Activated T-helper 1 cell treated with anti-CD3 and anti-CD28 coated beads, Interleukin-2, amount 50 U/mL, for 16 hours (primary cell): Measurements from ENCODE around the gene SART1.

Experiments
- DNase-seq, 2 donors: peaks; one replicate each; pipeline ENCODE4 v3.0.0-alpha.2; 2020; ENCODE audit warnings: low read depth in 1 of 2, low spot score in 1 of 2

The SART1 gene

DNA sequence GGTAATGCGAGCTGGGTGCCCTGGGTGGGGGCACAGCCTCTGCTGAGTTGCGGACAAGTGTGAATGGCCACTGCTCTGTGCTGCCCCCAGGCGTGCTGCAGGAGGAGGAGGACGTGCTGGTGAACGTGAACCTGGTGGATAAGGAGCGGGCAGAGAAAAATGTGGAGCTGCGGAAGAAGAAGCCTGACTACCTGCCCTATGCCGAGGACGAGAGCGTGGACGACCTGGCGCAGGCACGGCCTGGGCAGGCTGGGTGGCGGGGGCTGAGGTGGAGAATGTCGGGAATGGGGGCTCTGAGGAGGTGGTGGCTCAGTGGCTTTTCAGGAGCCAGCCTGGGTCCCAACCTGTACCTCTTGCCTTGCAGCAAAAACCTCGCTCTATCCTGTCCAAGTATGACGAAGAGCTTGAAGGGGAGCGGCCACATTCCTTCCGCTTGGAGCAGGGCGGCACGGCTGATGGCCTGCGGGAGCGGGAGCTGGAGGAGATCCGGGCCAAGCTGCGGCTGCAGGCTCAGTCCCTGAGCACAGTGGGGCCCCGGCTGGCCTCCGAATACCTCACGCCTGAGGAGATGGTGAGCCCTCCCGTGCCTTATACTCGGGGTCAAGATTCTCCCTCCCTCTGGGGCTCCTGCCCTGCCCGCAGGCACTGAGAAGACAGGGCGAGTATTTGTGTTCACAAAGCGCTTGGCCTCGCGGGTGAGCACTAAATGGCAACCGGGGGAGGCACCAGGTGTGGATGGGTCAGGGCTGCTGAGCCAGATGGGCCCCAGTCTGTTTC, 4.6 kb downstream of the SART1 start:
- no peak for DNase-seq

DNA sequence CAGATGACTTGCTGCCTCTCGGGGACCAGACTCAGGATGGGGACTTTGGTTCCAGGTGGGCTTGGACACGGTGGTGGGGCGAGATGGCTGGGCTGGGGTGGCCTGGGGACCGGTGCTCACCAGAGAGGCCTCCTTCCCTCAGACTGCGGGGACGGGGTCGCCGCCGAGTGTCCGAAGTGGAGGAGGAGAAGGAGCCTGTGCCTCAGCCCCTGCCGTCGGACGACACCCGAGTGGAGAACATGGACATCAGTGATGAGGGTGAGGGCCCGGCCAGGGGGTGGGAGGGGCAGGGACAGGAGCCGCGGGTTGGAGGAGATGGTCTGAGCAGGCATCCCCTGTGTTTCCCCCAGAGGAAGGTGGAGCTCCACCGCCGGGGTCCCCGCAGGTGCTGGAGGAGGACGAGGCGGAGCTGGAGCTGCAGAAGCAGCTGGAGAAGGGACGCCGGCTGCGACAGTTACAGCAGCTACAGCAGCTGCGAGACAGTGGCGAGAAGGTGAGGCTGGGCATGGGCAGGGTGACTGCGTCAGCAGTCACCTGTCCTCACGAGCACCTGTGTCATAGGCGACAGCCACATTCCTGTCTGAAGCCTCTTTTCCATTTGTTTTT, 5.9 kb downstream of the SART1 start:
- DNase-seq = no peak

DNA sequence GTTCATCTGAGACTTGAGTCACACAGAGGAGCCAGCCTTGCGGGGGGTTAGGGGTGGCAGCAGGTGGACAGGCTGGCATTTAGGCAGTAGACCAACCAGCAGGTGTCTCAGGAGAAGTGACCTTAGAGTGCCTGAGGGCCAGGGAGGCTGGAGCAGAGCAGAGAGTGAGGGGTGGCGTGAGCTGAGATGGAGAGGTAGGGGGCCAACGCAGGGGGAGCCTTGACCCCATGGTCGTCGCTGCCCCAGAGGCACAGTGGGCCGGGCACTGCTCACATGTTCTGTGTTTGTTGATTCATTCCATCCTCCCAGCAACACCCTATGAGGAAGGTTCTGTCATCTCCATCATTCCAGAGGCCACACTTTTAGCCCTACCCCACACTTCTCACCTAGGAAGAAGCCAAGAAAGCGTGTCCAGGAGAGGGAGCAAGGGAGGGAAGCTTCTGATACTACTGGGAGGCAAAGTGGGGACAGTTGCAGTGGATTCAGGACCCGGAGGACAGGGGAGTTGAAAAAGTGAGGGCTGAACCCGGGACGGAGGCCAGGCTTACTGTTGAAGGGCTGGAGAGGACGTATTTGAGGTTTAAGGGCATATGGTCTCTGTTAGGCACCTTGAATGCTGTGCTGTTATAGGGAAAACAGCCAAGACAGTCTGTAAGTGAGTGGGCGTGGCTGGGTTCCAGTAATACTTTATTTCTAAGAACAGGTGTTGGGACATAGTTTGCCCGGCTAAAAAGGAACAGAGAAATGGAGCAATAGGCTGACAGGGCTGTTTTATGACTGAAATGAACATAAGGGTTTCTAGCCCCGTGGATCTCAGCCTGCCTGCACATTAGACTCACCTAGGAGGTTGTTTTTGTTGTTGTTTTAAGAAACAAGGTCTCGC, 7.3 kb downstream of the SART1 start:
- DNase-seq = no peak

DNA sequence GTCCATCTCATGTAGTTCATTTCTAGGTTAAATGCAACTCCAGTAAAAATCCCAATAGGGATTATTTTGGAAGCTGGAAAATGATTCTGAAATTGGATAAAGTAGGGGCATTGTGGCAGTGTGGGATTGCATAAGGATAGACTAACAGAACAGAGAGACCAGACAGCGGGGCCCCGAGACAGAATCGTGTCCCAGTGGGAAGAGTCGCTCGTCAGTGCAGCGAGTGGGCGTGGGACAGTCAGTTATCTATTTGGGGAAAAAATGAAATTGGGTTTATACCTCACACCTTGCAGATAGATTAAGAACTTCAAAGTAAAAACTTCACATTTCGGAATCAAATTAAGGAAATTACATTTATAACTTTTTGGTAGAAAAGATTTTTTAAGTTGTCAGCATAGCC, 10.6 kb downstream of the SART1 start:
- DNase-seq = no peak

DNA sequence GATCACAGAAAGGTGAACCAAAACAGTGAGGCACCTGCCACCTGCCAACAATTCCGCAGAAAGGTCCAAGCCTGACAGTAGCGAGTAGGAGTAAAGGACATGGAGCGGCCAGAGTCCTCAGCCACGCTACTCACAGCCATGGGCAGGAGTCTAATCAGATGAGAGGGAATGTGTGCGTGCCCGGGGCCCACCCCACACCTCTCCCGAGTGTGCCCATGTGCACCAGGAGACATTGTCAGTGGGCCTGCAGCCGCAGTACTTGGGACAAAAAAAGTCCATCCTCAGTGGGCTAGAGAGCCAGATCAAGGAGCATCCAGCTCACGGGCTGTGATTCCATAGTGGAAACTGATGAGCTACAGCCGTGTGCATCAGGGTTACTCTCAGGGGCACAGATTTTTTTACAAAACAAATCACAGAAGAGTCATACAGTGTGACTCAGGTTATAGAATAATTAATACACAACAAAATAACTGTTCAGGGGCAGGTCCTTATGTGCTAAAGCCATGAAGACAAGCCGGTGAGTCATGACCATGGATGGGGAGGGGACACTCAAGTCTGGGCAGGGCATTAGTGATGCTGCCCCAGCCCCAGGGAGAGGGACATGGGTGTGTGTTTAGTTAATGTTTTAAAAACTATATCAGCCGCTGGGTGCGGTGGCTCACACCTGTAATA, 12.0 kb downstream of the SART1 start:
- no peak for DNase-seq

DNA sequence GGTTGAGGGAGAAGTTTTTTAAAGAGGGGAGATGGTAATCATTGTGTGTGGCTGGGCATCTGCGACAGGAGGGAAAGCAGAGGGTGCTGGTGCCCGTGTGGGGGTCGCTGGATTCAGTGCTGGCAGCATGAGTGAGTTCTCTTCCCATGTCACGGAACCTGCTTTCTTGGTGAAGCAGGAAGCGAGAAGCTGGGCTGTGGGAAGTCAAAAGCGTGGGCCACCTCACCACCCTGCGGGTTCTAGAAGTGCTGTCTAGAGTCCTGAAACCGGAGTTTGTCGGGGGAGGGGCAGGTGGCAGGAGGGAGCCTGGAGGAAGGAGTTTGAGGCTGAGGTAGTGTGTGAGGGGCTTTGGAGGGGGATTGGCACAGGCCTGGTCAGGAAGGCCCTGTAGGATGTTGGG, 14.2 kb downstream of the SART1 start:
- DNase-seq = no peak

DNA sequence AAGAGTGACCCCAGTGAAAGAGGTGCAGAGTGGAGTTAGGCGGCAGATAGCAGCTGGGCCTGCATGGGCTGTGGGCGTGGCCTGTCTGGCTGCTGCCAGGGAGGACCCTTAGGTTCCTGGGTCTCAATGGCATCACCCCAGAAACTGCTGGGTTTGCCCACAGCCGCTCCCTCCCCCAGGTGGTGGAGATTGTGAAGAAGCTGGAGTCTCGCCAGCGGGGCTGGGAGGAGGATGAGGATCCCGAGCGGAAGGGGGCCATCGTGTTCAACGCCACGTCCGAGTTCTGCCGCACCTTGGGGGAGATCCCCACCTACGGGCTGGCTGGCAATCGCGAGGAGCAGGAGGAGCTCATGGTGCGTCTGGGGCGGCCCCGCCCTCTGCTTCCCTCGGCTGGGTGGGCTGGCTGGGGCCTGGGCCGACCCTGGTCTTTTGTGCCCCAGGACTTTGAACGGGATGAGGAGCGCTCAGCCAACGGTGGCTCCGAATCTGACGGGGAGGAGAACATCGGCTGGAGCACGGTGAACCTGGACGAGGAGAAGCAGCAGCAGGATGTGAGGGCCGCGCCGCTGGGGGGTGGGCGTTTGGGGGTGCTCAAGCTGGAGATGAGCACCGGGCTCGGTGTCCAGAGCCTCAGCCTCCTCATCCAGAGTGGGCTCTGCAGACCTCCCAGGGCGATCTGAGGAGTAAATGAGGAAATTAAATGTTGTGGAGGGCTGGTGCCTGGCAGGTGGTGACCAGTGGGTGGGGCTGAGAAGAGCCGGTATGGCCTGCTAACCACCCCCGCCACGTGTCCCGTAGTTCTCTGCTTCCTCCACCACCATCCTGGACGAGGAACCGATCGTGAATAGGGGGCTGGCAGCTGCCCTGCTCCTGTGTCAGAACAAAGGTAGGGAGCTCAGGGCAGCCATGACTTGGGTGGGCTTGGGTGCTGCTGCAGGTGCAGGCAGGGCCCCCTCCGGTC, 15.0 kb downstream of the SART1 start:
- DNase-seq = no peak

DNA sequence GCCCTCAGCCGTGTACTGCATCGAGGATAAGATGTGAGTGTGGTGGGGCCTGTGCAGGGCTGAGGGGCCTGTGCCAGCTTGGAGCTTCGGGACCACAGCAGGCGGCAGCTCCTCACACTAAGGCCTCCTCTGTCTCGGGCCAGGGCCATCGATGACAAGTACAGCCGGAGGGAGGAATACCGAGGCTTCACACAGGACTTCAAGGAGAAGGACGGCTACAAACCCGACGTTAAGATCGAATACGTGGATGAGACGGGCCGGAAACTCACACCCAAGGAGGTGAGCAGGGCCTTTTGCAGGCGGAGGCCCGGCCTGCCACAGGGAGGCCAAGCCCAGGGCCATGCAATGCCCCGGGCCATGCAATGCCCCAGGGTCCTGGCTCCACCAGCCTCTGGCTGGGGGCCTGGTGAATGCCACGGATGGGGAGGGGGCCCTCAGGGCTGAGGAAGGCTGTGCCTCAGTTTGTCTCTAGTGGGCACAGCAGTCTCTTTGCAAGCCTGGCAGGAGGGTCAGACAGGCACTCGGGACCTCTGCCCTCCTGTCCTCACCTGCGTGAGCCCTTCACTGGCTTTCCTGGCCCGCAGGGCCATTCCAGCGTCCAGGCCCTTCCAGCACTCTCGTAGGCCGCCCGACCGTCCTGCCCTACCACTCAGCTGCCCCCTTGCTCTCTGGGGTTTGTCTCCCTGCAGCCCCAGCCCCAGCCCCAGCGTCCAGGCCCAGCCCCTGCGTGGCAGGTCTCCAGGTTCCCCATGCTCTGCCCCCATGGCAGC, 16.3 kb downstream of the SART1 start:
- no peak for DNase-seq

DNA sequence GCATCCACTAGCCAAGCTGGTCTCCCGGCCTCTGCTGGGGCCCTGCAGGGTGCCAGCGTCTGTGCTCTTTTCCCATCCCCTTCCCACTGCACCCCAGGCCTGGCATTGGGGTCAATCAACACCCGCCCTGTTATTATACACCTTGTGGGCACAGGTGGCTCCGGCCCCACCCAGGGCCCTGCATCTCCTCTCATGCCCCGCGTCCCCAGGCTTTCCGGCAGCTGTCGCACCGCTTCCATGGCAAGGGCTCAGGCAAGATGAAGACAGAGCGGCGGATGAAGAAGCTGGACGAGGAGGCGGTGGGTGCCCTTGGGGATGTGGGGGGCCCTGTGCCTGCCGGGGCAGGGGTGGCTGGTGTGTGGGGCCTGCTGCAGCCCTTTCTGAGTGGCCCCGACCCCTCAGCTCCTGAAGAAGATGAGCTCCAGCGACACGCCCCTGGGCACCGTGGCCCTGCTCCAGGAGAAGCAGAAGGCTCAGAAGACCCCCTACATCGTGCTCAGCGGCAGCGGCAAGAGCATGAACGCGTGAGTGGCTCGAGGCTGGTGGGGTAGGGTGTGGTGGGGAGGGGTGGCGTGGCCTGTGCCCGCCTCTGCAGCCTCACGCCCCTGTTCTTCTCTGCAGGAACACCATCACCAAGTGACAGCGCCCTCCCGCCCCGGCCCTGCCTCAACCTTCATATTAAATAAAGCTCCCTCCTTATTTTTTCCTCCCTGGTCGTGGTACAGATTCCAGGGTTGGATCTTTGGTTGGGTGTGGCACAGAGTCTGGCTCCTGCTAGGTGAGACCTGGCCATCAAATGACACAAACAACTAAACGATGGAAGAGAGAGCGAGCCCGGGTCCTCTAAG, 17.1 kb downstream of the SART1 start:
- DNase-seq = no peak

DNA sequence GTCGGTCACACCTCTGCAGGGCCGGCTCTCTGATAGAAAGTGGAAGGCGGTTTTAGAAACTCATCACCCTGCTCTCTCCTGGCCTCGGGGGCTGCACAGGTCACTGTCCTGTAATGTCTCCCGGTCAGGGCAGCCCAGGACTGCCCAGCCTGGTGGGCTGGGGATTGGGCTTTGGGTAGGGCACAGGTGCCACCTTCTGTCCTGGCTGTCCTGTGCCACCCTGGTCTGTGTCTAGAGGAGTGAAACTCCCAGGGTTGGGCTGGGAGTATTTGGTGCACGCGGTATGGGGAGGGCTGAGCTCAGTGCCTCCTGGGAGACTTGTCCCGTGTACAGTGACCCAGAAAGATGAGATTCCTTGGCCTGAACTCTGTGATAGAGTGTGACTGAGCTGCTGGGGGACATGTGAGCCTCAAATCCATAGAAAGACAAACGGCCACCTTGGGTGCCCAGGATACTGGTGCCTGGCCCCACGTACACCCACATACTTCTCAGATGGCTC, 17.8 kb downstream of the SART1 start:
- DNase-seq = no peak

DNA sequence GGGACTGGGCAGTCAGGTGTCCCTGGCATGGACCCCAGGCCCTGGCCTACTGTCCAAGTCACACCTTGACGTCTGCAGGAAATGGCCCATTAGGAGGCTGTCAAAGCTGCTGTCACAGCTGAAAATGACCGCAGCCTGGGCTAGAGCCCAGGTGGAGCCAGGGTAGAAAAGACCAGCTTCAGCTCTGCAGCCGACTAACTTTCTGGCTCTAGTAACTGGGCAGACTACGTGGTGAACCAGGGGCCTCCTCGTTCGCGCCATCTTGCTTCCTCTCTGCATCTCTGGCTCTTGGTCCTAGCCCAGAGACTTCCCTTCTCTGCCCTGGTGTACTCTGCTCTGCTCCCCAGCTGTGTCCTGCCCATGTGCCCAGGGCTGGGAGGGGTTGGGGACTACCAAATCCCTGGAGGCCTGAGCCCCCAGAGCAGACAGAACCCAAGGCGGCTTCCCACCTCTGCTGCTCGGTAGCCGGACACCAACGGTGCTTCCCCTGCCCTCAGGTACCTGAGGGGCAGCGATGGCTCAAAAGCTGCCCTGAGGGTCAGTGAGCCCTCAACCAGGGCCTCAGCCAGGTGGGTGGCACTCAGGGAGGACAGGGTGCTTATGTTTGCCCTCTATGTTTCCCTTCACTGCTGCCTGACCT, 19.7 kb downstream of the SART1 start:
- no peak for DNase-seq

DNA sequence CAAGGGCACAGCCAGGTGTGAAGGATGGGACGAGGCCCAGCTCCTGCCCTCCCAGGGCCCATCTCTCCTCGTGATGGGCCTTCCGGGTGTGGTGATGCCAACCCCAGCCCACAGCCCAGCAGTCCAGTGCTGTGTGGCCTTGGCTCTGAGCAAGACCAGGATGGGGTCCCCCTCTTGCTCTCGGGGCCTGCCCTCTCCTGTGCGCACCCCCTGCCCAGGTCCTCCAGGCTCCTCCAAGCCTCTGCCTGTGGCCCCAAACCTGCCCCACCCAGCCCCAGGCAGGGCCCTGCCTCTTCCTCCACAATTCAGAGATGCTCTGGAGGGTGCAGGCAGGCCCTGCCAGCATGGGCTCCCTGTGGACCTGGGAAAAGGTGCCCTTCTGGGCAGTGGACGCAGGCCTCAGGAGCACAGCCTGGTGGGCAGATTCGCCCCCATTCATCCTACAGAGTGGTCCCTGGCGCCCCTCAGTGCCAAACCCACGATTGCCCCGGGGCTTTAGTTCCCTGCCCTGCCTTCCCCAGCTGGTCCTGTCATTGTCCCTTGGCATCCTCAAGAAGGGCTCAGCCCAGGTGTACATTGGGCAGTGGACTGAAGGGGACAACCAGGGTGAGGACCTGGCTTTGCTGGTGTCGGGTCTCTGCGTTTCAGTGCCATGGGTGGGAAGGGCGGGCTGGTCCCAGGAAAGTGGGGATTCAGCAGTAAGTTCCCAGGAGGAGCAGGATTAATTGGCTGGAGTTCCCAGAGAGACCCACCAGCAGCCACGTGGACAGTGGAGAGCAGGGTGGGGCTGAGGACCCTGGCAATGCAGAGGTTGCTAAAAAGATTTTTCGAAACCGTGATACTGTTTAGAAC, 20.7 kb downstream of the SART1 start:
- no peak for DNase-seq

DNA sequence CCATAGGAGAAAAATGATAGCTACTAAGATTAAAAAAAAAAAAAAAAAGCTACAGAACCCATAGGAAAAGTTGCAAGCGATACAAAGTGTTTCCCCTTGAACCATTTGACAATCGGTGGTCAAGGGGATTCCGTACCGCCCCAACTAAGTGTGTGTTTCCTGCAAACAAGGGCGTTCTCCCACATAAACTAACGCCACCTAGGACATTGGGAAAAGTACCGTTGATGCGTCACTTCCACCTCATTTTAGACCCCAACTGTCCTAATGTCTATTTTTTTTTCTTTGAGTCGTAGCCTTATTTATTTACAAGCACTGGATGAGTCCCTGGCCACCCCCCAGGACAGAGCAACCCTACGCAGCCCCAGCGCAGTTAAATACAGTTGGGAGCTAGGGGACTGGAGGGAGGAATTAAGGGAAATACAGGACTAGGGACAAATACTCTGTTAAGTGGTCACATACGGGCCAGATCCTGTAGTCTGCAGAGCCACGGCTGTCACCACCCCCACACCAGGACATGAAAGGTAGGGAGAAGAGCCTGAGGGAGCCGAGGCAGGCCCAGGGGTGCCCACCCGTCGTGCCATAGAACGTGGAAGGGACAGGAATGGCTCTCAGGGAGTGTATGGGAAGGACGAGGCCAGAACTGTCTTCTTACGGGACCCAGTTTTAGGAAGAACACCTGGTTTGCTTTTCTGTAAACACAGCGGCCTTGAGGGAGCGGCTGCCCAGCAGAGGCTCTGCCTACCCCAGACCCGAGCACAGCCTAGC, 21.5 kb downstream of the SART1 start:
- DNase-seq = no peak

DNA sequence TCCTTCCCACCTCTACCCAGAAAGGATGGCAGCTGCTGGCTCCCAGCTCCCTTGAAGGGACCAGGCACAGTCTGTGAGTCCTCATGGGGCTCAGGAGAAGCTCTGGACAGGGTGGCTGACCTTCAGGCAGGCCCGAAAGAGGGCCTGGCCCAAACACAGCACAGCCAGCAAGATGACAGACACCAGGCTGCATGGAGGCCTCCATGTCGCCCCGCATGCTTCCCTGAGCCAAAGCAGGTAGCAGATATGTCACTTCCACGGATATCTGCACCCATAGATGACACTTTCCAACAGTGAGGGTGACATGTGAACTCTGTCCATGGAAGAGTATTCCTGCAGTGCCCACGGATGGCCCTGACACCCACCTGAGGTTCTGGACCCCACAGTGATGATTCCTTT, 22.1 kb downstream of the SART1 start:
- DNase-seq = no peak

DNA sequence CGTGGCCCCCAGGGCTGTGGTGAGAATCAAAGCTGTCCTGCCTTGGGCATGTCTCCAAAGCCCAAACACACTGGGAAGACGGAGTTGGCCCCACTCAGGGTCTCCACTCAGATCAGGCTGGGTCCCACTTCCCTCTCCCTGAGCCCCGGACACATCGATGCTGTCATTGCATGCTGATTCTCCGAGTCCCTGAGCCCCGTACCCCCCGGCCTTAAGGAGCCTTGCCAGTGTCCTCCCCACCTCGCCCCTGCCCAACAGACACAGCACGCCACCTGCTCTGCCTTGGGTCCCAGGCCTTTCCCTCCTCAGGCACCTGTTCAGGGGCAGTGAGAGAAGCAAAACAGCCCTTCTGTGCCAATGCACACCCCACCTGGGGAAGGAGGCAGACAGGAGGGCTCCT, 25.8 kb downstream of the SART1 start:
- DNase-seq = no peak
